ENCODE measurements around the gene VDR. TPM values are rescaled to one million over a fixed set of nuclear protein-coding genes. Genes with fewer than 3 reads are reported as not detected.

The VDR gene
- total RNA-seq, 3 donors from 2014 or later (not counting 1 experiment from before 2014, with no cell fraction given), result 1.1 to 2.5 (median 1.6) TPM

- intact Hi-C loops (cut with micrococcal nuclease), result no loop called here
- Mint-ChIP-seq H3K36me3 (no peaks in the 10 kb centered on the region), H3K4me3 (no peak overlapping the region), H3K9me3 (no peaks in the 10 kb centered on the region), H3K4me1 (no peaks in the 10 kb centered on the region), H3K27ac (no peak overlapping the region), H3K27me3 (ENCODE audit: low read depth in 2 of 2) (peaks cover 7 to 9% of the 10 kb centered on the region in 2 donors)
- TF ChIP-seq CTCF (IDR thresholded peaks at IDR 0.05), result no peak
- Histone ChIP-seq H3K4me3 (ENCODE audit: low read length) (no peak overlapping the region), H3K36me3 (ENCODE audit: control insufficient read depth, insufficient read depth, low read length) (no peaks in the 10 kb centered on the region), H3K27me3 (ENCODE audit: control insufficient read depth, insufficient read depth, low read length) (no peaks in the 10 kb centered on the region), H3K4me1 (ENCODE audit: control insufficient read depth, insufficient read depth, low read length) (no peaks in the 10 kb centered on the region), H3K27ac (ENCODE audit: low read length) (no peak overlapping the region), H3K9me3 (ENCODE audit: control insufficient read depth, insufficient read depth, low read length) (no peaks in the 10 kb centered on the region)
- DNase-seq (no peak), ATAC-seq (no peak)
- WGBS (ENCODE audit: insufficient coverage), result 94% methylated on average over 14 of the region's 14 CpGs
Observed at GRCh38 chr12:47846294-47846996, 58.3 kb downstream of the VDR start.

- intact Hi-C loops (cut with micrococcal nuclease), result no loop called here
- Histone ChIP-seq H3K4me1 (ENCODE audit: control insufficient read depth, insufficient read depth, low read length) (no peaks in the 10 kb centered on the region), H3K36me3 (ENCODE audit: control insufficient read depth, insufficient read depth, low read length) (no peaks in the 10 kb centered on the region), H3K27ac (ENCODE audit: low read length) (no peak overlapping the region), H3K9me3 (ENCODE audit: control insufficient read depth, insufficient read depth, low read length) (no peaks in the 10 kb centered on the region), H3K4me3 (ENCODE audit: low read length) (no peak overlapping the region), H3K27me3 (ENCODE audit: control insufficient read depth, insufficient read depth, low read length) (no peaks in the 10 kb centered on the region)
- H3K27ac Mint-ChIP-seq, result no peak overlapping the region
- 94% methylated on average over 8 of the region's 8 CpGs for WGBS (ENCODE audit: insufficient coverage)
- ATAC-seq (no peak), DNase-seq (no peak)
- H3K36me3 Mint-ChIP-seq, result no peaks in the 10 kb centered on the region
- no peak for TF ChIP-seq CTCF (IDR thresholded peaks at IDR 0.05)
- no peak overlapping the region for H3K4me3 Mint-ChIP-seq
- no peaks in the 10 kb centered on the region for H3K4me1 Mint-ChIP-seq
- peaks cover 7 to 9% of the 10 kb centered on the region in 2 donors for H3K27me3 Mint-ChIP-seq (ENCODE audit: low read depth in 2 of 2)
- H3K9me3 Mint-ChIP-seq, result no peaks in the 10 kb centered on the region
Observed at GRCh38 chr12:47845081-47845480, 59.7 kb downstream of the VDR start.

- Histone ChIP-seq H3K27ac (ENCODE audit: low read length) (no peak overlapping the region), H3K9me3 (ENCODE audit: control insufficient read depth, insufficient read depth, low read length) (no peaks in the 10 kb centered on the region), H3K4me1 (ENCODE audit: control insufficient read depth, insufficient read depth, low read length) (no peaks in the 10 kb centered on the region), H3K36me3 (ENCODE audit: control insufficient read depth, insufficient read depth, low read length) (no peaks in the 10 kb centered on the region), H3K4me3 (ENCODE audit: low read length) (no peak overlapping the region), H3K27me3 (ENCODE audit: control insufficient read depth, insufficient read depth, low read length) (no peaks in the 10 kb centered on the region)
- intact Hi-C loops (cut with micrococcal nuclease), result no loop called here
- ATAC-seq (no peak), DNase-seq (no peak)
- Mint-ChIP-seq H3K27me3 (ENCODE audit: low read depth in 2 of 2) (peaks cover 7 to 9% of the 10 kb centered on the region in 2 donors), H3K4me1 (no peaks in the 10 kb centered on the region), H3K4me3 (no peak overlapping the region), H3K9me3 (no peaks in the 10 kb centered on the region), H3K36me3 (no peaks in the 10 kb centered on the region), H3K27ac (no peak overlapping the region)
- TF ChIP-seq CTCF (IDR thresholded peaks at IDR 0.05), result no peak
- 91% methylated on average over 28 of the region's 28 CpGs for WGBS (ENCODE audit: insufficient coverage)
Observed at GRCh38 chr12:47844264-47845019, 60.4 kb downstream of the VDR start.

Data from natural killer cell (primary cell).